T follicular helper cell (primary cell): ENCODE measurements around the gene GABRG3.

Experiments
- DNase-seq: peaks from one replicate; pipeline ENCODE4 v3.0.0-alpha.2; 2020; ENCODE audit warnings: low read depth

The GABRG3 gene

DNA sequence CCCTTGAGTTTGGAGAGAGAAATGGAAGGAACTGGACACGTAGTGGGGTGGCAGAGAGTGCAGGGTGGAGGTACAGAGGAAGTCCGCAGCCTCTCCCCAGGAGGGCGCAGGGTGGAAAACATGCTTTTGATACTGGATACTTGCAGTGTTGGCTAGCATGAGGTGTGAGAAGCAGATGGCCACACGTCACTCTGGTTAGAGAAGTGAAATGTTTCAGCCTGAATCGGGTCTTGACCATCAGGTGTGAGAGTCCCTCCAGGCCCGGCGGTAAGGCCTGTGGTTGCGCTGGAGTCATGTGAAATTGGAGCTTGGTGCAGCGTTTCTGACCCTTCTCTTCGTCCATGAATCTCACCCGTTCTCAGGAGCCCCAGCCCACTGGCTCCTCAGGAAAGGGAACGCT, 93.1 kb downstream of the GABRG3 start:
- DNase-seq = no peak

DNA sequence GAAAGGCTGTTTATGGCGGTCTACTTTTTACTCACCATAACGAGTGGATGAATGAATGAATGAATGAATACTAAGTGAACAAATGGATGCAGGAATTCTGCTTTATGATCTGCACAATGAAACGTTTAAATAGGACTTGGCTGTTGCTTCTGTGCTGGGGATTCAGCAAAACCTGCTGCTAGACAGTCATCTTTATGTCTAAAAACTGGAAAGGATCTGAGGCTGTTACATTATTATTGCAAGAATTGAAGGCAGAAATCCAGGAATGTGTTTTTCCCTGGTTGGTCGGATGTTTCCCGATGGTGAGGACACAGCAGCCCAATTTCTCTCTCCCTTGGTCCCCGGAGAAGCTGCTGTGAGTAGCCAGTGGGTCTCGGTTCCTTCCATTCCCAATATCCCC, 94.2 kb downstream of the GABRG3 start:
- no peak for DNase-seq

DNA sequence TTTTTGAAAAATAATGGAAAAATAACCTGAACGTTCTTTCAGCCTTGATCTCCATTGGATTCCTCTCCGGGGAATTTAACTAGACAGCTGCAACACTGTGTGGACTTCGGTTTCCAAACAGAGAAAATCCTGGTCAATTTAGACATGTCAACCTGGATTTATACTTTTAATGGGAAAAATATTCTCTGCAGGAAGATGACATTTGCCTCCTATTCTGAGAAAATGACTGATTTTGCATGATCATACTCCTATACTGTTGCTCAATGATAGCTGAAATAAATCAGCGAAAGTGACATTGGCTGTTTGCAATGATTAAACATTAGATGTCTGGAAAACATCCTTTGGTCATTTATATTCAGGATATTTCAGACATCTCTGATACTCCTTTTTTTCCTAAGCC, 94.8 kb downstream of the GABRG3 start:
- DNase-seq = no peak

DNA sequence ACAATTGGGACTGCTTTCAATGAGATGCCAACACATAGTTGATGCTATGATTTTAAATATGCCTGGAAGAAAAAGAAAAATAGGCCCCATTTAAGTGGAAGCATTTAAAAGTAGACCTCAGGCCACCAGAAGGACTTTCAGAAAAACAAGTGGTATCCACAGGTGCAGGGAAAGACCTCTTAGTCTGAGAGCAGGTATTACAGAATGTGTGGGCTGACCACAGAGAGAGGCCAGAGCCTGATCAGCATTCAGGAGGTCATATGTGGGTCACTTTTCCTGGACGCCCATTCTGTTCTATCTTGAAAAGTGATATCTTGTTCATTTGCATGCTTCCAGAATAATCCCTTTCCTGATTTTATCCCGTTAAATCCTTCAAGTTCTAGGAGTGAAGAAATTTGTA, 95.5 kb downstream of the GABRG3 start:
- no peak for DNase-seq

DNA sequence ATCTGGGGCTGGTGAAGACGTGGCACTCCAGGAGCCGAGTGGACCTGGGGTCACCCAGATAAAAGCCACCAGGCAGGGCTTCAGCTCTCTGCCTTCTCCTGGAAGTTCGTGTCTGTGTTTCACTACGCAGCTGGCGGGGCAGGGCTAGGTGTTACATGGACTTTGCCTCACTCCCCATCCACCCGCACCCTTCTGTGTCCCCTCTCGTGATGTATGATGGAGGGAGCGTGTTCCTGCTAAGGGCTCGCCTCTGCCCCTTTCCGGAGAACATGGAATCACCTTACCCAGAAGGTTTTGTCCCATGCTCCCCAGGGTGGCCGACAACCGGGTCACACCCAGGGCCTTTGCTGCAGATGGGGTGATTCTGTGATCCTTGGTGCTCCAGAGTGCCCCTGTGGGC, 96.2 kb downstream of the GABRG3 start:
- no peak for DNase-seq

DNA sequence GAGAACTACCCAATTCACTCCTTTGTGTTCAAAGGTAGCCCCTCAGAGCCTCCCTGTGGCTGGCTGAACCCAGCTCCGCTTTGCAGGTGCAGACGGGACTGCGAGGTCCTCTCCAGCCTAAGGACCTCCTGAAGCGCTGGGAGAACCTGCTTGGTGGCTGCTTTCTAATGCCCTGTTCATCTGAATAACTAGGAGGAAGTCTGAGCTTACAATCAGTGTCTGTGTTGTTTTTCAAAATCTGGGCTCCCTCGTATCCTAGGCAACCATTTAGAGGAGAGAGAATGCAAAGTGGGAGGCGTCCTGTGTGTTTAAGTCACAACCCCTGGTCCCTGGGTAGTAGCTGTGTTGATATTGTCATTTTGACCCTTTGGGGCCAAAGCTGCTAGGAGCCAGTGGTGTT, 99.9 kb downstream of the GABRG3 start:
- no peak for DNase-seq

DNA sequence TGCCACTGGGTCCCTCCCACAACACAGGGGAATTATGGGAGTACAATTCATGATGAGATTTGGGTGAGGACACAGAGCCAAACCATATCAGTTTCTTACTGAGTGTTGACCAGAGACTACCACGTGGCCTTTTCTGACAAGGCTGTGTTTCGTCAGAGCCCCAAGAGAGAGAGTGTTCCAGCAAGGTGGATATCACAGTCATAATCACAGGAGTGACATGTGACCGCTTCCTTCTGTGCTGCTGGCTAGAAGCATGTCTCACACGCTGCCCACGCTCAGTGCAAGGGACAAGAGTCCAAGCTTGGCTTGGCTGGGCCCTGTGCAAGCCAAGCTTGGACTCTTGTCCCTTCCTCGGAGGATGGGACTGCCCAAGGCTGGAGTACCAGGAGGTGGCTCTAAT, 103.2 kb downstream of the GABRG3 start:
- no peak for DNase-seq

DNA sequence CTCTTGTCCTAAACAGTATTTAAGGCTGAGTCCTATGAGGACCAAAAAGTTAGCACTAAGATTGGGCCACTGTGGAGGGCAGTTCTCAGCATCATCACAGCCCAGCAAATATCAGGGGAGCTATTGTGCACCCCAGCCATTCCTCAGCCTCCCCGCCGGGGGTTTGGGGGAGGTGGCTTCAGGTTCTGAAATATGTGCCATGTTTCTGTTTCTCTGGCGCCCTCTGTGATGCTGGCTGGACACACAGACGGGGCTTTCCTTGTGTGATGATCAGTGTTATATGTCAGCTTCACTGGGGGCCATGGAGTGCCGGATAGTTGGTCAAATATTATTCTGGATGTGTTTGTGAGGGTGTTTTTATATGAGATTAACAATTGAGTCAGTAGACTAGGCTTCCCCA, 106.8 kb downstream of the GABRG3 start:
- no peak for DNase-seq

DNA sequence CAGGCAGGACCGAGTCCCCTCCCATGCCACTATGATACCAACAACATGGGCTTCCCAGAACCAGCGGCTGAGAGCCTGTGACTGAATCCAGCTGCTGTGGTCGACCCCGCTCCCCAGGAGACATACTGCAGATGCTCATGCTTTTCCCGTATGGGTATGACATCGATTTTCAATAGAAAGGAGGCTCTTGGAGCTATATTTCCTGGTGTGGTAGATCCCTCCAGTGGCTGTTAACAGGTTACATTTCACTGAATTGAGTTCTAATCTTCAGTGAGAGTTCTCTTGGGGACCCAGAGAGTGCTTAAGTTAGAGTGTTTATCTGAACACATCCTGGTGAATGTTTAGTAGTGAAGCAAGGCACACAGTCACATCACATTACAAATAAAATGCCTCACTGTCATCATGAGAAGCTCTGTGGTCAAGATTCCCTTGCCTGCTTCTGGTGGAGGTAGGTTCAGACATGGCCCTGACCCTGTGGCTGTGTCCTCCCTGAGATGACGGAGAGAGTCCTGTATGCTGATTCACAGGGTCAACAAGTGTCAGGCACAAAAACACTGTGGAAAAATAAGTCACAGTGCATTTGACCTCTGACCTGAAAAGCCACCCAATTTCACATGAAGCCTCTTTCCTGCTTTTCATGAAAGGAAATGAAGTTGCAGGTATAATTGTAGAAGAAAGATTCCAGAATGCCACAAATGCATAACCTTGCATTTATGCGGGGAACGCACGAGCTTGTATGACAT, 110.9 kb downstream of the GABRG3 start:
- no peak for DNase-seq

DNA sequence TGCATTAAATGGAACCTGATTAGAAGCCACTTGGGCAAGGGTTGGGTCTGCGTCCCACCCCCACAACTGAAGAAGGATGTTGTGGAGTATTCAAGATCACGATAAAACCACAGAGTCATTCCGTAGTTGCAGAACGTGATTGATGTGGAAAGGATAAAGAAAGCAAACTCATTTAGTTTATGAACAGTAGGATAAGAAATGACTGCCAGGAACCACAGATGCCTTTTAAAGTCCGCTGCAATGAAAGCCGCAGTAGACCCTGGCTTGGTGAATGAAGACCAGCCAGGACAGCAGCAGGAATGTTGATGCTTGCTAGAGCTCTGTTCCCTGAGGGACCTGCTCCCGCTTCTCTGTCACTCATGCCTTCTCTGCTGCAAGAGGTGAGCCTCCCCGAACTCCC, 111.5 kb downstream of the GABRG3 start:
- DNase-seq = no peak

DNA sequence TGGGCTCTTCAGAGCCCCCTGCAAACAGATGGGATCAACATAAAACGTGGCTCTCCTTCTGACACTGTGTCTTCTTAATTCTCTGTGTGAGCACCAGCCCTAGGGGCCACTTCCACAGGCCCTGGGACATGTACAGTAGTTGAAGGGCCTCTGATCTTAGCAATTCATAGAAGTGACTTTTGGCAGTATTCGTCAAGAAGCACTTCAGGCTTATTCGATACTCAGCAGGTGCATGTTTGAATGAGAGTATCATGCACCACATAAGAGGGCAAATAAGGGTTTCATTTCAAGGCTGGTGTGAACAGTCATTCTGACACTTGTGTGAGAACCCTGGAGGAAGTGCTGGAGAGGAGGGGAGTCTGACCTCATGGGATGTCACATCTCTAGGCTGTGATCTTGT, 113.9 kb downstream of the GABRG3 start:
- DNase-seq = no peak

DNA sequence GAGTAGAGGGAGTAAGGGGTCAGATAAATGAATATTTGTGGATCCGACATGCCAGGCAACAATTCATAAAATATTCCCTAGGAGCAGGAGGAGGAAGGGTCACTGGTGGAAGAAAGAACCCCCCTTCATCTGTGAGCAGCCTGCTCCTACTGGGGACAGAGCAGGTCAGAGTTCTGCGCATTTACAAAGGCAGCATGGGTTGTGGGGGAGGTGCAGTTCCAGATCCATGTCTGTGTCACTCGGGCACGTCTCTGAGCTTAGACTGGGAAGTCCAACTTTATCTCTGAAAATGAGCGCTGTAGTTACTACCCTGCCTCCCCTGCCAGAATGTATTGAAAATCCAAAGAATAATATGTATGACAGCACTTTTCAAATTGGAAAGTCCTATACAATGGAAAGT, 115.2 kb downstream of the GABRG3 start:
- no peak for DNase-seq

DNA sequence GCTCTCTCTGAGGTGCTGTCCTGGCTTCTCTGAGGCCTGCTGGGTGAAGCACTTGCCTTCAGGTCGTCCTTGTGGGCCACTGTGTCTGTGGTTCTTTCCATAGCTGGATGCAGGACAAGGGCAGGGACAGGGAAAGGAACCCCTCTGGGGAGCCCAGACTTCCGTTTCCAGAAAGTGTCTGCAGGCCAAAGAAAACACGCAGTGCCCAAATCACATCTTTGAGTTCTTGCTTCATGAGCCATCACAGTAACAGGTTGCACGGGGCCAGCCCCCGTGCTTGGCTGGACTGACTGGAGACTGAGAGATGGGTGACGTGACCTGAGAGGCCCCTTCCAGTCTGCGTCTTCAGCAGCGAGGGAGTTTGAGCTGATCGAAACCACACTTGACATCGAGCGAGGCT, 115.8 kb downstream of the GABRG3 start:
- DNase-seq = no peak

DNA sequence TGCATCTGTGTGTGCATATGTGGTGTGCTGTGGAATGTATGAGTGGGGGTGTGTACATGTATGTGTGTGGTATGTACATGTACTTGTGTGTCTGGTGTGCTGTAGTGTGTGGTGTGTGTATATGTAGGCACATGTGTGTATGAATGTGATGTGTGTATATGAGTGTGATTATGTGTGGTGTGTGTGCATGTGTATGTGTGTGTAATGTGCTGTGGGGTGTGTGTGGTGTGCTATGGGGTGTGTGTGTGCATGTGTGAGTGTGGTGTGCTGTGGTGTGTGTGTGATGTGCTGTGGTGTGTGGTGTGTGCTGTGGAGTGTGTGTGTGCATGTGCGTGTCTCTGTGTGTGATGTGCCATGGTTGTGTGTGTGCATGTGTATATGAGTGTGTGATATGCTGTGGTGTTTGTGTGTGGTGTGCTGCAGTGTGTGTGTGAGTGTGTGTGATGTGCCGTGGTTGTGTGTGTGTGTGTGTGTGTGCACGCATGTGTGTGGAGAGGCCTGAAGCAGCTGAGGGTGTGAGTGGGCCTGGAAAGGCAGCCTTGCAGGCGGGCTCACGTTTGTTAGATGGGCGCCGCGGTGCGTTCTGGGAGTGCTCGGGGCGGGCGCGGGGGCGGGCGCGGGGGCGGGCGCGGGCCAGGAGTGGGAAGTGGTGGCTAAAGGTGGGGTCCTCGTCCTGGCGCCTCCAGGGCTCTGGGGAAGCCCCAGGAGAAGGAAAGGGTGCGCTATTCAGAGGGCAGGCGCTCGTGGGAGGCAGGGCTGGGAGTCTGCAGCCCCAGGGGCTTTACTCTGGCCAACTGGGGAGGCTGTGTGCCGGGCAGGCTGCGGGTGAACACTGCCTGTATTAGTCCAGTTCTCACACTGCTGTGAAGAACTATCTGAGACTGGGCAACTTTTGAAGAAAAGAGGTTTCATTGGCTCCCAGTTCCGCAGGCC, 116.9 kb downstream of the GABRG3 start:
- DNase-seq = no peak

DNA sequence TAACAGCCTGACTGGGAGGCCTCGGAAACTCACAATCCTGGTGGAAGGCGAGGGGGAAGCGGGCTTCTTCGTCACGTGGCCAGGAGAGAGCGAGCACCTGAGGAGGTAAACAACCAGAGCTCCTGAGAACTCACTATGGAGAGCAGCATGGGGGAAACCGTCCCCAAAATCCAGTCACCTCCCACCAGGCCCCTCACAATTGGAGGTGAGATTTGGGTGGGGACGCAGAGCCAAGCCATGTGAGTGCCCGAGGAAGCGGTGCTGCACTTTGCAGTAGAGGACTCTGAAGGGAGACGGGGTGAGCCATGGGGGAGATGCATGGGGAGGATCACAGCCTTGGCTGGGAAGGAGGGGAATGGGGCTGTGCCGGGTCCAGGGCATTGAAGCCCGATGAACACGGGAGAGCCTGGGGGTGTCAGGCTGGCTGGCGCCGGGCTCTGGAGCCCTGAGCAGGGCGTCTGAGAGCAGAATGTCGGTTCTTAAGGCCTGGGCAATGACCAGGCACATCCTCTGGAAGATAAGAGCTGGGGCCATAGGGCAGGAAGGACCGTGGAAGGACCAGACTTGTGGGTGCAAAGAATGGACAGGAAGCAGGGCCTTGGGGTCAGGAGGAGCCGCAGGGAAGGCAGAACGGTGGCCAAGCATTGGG, 117.7 kb downstream of the GABRG3 start:
- no peak for DNase-seq

DNA sequence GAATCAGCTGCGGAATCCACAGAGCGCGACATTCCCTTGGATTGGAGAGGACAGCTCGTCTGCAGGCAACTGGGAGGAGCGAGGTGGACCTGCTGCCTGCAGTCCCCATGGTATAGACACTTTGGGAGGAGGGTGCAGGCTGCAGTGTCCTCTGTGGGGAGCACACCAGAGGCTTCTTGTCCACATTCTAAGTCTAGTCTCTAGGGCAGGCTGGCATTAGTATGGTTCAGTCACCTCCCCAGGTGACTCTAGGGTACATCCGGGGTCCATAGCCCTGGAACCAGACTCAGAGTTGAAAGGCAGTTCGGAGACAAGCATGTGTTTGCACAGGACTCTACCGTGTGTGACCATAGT, 118.2 kb downstream of the GABRG3 start:
- no peak for DNase-seq

DNA sequence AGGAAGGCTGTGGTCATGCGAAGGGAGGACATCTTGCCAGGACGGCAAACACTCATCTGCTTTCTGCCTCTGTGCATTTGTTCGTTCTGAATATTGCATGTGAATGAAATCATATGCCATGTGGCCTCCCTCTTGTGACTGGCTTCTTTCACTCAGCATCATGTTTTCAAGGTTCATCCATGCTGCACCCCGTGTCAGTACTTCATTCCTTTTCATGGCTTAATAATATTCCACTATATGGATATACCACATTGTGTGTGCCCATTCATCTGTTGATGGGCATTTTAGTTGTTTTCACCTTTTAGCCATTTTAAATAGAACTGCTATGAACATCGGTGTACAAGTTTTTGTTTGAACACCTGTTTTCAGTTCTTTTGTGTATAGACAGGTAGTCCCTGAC, 118.7 kb downstream of the GABRG3 start:
- DNase-seq = no peak

DNA sequence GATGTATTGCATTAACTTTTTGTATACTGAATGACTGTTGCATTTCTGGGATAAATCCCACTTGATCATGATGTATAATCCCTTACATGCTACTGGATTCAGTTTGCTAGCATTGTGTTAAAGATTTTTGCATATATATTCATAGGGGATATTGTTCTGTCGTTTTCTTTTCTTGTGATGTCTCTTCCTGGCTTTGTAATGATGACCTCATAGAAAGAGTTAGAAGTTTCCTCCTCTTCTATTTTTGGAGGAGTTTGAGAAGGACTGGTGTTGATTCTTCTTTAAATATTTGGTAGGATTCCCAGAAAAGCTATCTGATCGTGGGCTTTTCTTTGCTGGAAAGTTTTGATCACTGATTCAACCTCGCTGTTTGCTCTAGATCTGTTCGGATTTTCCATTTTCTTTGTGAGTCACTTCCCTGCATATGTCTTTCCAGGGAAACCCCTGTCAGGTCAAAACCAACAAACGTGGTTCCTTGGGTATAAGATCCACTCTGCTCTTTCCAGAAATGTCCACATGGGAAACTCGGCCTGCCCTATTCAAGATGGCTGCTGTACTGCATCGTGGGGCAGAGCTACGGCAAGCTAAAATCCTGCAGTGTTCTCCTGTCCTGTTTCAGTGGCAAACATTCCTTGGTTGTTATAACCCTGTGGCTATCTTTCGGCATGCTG, 120.4 kb downstream of the GABRG3 start:
- DNase-seq = no peak

DNA sequence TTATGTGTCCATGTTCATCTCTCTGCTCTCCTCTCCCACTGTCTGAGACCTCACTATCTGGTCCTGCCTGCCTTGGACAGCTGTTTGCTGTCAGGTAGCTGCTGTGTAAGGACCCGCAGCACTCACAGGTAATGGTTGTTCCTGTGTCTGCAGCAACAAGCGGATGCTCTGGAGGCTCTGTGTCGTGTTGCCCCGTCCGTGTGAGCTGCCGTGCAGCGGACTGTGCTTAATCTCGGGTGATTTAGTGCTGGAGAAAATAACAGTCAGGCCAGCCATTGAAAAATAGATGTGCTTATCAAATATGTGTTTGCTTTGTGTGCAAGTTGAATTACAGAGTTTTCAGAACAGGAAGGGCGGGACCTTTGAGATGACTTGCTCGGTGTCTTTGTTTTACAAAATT, 121.4 kb downstream of the GABRG3 start:
- DNase-seq = no peak

DNA sequence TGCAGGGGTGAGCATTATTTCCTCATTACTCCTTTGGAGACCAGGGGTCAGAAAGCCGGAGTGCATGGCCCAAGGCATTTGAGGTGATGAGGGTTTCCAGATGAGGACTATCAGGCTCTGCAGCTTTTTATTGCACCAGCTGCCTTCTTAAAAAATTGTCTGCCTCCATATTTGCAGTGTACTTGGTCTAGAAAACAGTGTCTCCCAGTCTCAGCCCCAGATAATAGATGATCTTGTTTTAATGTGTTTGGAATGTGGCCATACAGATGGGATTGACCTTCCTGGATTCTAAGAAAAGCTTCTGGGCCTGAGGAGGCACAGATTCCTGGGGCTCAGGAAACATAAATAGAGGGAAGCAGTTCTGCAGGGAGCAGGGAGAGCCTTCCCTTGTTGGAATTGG, 123.3 kb downstream of the GABRG3 start:
- no peak for DNase-seq

DNA sequence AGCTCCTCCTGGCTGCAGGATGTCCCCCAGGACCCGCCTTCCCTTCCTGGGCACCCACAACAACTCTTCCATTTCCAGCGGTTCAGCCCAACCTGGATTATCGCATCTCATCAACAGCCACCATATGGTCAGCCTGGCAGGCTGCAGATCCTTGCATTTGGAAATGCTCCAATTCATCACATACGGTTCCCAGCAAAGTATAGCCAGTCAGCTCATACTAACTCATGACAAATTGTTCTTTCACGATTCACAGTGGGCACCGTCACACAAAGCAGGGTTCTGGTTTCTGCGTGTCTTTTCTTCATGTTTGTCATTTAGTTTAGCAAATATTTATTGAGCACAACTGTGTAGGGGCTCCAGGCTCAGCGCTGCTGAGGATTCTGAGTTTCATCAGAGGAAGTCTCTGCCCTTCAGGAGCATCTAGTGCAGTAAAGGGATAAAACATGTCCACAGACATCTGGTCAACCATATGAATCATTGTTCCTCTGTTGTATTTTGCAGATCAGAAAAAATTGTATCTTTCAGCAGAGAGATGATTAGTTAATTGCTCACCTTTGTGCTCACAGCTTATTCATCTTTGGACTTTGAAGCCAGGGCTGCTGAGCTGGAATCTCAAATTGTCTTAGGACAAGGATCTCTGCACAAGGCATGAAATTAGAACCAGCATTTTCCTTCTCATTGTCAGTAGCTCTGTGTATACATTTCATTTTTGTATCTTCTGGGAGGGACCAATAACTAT, 125.1 kb downstream of the GABRG3 start:
- DNase-seq = no peak

DNA sequence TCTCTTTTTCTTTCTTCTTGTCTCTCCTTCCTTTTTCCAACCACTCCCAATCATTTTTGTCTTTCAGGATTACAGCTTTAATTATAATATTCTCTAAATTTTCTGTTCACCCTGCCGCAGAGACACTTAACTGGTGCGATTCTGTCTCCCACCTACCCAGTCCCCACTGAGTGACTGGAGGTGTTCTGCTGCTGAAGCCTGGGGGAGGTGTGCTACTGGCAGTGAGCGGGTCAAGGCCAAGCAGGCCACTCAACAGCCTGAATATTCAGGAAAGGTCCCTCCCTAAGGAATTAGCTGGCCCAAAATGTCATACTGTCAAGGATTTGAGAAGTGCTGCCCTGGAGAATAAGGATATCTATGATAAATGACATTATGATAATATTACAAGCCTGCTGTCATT, 126.5 kb downstream of the GABRG3 start:
- DNase-seq = no peak
